ENCODE data around the gene ITGB2.
"Not testable (repeated sequence)": the region's sequence is repeated elsewhere in the genome, so short reads cannot be mapped to it uniquely, and the experiment has no call there.

The ITGB2 gene

DNA sequence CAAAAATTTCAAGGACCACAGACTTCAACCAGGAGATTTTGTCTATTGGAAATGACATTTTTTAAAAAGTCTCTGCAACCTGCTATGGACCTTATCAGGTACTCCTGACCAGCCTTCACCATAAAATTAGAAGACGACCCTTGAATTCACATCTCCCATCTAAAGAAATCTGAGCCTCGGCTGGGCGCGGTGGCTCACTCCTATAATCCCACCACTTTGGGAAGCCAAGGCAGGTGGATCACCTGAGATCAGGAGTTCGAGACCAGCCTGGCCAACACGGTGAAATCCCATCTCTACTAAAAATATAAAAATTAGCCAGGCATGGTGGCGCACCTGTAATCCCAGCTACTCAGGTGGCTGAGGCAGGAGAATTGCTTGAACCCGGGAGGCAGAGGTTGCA, 41.5 kb downstream of the ITGB2 start:
- not testable (repeated sequence) for DNase-seq

DNA sequence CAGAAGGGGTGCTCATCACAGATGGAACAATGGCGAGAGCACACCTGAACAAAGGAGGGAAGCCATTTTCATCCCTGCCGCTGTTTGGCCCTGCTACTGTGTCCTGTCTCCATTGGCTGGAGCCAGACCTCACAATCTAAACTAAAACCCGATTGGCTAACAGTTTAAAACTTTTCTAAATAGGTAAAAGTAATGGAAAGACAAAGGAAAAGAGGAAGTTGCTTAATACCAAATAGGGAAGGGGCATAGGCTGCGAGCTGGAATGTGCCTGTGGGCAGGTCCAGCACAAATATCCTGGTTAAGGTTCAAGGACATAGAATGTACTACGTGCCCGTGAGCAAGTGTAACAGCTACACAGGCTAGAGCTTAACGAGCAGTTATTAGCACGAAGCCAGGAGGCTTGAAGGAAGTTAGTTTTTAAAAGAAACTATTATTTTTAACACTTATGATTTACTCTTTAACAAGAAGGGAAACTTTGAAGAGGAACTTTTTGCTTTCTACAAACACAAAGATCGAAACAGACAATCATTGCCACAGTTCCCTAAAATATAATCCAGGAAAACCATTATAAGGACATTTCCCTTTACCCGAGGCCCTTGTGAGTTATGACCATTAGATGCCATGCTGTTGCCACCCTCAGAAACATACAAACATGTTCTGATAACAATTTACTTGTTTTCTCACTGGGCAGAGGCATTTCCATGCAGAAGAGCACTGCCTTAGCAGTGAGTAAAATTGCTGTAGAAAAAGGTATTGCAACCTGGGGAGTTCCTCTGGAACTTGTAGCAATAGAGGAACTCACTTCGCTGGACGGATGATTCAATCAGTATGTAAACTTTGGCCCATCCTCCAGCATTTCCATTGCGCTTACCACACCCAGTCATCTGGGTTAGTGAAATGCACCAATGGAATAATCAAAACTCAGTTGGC, 42.4 kb downstream of the ITGB2 start:
- no peak for DNase-seq

DNA sequence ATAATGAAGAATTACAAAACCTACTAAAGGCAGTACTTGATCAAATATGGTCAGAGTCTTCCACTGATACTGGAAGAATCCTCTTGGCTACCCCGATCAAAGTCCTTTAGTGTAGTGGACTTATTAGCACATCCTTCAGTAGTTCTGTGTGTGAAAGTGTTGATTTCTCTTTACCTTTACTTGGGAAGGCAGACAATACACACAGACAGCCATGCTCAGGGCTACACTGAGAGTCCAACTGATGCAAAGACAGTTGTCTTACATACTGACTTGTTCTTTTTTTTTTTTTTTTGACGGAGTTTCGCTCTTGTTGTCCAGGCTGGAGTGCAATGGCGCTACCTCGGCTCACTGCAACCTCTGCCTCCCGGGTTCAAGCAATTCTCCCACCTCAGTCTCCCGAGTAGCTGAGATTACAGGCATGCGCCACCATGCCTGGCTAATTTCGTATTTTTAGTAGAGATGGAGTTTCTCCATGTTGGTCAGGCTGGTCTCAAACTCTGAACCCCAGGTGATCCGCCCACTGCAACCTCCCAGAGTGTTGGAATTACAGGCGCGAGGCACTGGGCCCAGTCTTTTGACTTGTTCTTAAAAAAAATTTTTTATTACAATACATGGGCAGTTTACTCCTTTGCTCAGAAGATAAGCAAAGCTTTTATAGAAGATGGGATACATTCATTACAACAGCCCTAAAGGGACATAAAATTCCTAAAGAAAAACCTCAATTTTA, 43.7 kb downstream of the ITGB2 start:
- DNase-seq, result no peak

DNA sequence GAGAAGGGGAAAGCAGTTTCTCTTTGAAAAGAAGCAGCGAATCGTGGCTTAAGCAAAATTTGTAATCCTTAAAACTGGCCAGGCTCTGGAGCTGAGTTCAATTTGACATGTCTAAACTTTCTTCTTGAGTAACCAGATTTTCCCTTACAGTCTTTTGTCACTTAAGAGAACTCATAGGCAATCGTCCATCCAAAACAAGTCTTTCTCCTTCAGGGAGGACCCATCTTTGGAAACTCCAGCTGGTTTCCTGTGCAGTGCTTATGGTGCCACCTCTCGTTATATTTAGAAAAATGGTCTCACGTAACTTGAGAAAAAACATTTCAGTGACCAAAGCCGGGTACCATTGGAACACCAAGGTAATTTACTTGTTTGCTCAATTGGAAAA, 45.4 kb downstream of the ITGB2 start:
- DNase-seq, result no peak

DNA sequence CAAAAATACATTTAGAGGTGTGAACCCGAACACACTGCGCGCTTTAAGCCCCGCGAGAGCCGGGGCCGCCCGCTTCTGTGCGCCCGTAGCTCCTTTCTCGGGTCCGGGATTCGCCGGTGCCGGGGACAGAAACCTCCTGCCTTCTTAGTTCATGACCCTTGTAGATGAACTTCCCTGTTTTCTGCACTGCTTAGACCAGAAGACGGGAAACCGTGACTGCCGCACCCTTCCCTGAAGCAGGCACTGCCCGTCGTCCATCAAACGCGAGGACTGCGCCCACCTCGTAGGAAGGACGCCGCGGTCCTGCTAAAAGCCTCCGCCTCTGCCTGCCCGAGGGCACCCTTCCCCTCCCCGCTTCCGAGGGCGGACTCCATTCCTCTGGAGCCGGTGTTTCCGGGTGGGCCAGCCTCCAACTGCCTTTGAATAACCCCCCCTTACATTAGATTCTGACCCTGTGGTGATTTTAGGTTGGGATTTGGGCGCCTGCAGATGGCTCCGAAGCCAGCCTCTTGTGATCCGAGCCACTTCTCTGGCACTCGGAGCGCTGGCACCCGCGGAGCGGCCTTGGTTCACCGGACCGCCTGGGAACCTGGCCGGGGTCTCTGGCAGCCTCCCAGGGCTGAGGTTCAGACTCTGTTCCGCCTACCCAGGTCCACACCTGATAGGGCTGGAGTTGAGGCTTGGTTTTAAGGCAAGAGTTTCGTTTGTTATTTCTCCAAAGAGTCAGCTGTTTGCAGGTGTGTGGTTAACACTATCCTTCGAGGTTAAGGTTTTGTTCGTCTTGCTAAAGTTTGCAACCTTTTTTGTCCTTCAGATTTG, 46.0 kb downstream of the ITGB2 start:
- DNase-seq, result no peak

DNA sequence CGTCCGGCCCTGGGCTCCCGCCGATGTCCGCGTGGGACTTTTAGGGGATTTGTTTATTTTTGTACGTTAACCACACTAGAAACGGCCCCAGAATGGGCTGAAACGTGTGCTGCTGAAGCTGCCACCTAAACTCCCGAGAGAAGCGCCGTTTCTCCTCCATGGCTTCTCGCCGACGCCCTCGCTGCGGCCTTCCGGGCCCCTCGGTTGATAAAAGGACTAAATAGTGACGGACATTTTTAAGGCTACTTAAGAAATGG, 46.5 kb downstream of the ITGB2 start:
- DNase-seq, result no peak

DNA sequence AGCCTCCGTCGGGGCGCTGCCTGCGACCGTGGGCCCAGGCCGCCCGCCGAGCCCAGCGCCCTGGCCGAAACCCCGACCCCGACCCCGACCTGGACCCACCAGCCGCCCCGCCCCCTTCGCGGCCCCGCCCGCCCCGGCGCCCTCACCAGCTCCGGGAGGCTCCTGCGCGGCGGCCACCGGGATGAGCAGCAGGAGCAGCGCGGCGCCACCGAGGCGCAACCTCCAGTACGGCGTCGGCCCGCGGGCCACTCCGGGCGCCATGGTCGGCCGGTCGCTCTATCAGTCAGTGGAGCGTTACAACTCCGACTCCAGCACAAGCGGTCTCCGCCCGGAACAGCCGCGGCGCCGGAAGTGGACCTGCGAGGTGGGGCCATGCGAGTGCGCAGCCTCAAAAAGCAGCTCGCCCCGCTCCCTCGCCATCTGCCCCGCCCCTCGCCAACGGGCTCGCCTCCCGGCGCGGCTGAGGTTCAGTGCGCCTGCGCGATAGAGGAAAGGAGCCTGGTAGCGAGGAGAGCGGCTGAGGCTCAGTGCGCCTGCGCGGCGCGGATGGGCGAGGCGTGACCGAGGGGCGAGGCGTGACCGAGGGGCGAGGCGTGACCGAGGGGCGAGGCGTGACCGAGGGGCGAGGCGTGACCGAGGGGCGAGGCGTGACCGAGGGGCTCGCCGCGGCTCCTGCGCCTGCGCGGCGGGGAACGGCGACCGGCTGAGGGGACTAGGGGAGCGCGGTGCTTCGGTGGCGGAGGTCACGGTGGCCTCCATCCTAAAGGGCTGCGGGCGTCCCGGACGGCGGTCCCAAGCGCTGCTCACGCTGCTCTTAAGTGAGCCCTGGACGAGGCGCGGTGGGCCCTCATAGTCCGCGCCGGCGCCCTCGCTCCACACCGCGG, 47.1 kb downstream of the ITGB2 start, which contains the start of gene PTTG1IP:
Gene PTTG1IP, minus strand, starts transcription at position 335 of the 884 bp plus-strand sequence. Its CDS starts 74 bp downstream, at position 261.
- peak; percentile 94 for DNase-seq

DNA sequence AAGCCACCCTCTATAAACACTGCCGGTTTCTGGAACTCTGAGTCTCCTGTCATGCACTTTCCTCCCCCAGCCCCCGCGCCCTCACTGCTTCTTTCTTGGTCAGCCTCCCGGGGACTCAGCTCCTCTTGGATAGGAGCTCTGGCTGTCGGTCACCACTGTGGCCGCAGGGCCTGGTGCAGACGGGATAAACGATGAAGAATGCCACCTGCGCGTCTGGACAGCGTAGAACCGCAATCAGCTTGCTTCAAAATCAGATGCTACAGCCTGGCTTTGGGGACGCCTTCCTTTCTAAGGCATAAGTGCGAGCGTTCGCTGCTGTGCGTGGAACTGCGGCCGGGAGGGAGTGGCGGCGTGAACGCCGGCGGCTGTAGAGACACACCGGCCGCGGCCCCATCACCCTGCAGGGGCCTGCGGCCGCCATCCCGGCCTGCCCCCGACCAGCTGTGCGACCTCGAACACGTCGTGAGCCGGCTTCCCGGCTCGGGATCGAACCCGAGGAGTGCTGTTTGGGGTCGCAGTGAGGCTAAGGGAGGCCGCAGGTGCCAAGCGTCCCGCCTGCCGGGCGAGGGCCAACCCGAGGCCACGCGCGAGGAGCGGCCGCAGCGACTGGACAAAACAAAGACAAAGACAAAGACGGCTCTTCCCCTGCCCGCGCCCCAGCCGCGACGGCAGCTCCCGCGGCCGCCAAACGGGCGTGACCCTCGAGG, 47.9 kb downstream of the ITGB2 start:
- DNase-seq, result no peak

DNA sequence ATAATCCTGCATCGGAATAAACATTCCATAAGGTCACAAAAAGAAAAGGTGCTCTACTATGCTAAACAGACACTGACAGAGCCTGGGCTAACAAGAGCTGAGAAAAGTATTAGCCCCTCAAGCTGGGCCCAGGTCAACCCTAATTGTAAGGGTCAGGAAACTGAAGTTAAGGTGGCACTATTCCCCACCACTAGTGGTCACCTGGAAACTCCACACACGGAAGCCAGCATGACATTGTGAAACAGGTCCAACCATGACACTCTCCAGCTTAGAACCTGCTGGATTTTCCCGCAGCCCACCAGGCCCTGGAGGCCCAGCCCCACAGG, 48.4 kb downstream of the ITGB2 start:
- no peak for DNase-seq

DNA sequence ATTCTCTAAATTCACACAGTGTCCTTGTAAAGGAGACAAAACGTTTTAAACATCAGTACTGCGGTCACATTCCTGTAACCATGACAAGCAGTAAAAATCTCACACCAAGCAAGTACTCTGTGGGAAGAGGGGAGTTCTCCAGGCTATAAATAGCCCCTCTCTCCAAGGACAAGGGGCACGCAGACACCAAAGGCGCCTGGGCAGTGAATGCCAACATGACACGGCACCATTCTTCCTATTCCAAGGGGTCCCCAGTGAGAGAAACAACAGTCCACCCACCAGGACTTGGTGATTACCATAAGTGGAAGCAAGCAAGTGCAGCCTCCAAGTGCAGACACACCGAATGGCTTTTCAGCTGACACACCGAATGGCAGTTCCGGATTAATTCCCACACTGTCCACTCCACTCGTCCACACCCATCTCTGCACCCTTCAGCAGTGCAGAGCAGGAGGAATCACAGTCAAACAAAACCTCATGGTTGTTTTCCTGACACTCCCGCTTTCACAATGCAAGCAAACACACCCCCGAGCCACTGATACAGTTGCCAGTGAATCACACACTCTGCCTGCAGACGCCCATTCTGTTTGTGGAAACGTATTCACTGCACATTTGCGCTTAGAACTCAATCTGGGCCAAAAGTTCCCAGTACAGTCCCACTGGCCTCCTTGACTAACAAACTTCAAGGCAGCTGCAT, 49.0 kb downstream of the ITGB2 start:
- DNase-seq, result no peak

DNA sequence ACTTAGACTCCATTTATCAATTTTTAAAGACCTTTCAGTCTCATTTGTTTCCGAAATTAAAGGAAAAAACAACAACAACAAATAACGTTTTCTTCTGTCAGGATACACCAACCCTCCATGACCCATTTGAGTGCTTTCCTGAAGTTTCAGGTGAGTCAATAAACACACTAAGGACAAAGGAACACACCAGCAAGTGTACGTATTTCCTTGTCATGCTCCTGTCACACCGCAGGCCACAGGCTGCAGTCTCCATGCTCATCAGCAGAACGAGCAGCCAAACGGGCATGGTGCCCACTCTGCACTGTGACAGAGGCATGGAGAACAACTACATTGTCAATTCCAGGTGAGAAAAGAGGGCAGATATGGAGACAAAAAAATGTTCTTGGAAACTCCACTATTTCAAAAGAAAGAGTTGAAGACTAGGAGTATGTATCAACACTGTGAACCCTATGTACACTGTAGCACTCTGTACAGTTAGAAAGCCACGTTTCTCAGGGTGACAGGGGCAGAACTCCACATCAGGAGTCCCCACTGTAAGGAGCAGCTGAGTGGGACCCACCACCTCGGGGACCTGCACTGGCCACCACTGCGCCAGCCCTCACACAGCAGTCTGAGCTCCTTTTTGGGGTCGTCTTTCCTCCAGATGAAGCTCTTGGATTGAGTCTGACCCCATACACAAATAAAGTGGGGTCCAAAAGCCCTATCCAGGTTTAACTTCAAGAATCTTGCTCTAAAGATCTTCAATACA, 49.8 kb downstream of the ITGB2 start:
- DNase-seq, result no peak

DNA sequence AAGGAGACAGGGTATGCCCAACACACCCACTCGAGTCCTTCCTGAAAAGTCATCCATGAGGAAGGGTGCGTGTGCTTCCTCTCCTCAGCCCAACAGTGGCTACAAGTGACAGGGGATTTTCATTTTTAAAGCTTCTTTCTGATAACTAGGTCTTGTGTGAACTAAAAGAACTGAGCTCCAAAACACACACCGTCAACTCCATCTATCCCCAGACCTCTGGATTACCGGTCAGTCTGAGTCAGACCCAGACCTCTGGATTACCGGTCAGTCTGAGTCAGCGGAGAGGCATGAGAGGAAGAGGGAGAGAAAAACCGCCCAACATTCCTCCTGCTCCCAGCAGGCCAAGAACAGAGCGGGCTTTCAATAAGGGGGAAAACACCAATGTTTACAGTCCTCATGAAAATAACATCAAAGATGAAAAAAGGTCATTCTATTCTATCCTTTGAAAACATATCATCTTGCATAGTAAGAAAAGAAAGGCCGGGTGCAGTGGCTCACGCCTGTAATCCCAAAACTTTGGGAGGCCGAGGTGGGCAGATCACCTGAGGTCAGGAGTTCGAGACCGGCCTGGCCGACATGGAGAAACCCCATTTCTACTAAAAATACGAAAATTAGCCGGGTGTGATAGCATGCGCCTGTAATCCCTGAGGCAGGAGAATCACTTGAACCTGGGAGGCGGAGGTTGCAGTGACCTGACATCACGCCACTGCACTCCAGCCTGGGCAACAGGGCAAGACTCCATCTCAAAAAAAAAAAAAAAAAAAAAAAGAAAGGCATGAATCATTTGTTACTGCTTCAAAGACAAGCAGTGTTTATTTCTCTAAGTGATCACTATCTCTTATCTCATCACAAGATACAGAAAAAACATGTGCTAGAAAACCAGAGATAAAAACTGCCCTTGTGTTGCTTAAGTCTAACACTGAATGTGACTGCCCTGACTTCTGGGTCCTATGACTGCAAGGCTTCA, 50.6 kb downstream of the ITGB2 start:
- no peak for DNase-seq

DNA sequence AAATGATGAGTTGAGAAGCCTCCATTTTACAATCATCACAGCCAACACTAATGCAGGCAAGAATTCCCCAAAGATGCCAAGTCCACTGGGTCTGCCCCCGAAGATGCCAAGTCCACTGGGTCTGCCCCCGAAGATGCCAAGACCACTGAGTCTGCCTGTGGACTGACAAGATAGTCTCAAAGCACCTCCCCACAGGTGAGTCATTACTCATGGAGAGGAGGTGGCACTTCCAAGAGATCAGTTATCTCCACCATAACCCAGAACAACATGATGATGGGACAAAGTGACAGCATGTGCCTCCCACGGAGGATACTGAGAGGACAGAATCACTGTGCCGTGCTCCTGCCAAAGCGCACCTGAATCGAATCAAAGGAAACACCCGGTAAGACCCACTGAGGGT, 52.0 kb downstream of the ITGB2 start:
- DNase-seq, result no peak

DNA sequence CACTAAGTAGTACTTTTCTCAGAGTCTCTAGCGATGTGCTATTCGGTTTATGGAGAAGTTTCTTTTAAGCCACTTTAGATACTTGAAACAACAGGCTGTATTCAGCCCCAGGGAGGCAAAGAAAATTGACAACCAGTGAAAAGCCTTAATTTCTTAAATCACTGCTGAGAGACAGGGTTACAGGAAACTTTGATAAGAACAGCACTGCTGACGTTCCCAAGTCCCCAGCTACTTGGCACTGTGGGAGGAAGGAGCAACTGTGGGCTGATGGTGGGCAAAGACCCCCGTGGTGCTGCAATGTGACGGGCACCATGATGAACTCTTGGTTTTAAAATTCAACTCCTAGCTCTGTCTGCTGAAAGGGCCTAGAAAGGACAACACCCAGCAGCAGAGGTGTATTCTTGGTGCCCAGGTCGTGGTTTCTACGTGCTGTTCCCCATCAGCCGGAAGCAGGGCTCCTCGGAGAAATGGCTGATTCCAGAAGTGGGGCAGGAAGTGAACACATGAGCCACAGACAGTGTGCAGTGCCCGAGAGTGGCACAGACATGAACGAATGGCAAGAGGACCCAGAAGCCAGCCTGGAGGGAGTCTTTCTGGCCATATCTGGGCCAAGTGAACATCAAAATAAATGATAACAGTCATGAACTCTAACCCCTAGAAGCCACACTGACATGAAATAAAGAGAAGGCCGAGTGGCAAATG, 52.5 kb downstream of the ITGB2 start:
- DNase-seq, result no peak

DNA sequence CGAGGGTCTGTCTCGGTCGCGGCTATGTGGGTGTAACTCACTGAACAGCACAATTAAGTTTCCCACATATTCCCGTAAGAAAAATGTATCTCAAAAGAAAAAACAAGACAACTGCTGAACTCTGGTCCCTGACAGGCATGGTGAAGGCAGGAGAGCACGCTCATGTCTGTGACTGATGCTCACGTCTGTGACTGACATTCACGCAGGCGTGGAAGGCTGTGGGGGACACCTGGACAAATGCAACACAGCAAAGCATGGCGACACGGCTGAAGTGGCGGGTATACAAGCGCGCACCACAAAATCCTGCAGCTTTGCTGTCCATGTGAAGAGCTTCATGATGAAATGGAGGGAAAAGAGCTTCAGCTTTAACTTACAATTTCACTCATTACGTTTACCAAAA, 53.2 kb downstream of the ITGB2 start:
- DNase-seq, result no peak

DNA sequence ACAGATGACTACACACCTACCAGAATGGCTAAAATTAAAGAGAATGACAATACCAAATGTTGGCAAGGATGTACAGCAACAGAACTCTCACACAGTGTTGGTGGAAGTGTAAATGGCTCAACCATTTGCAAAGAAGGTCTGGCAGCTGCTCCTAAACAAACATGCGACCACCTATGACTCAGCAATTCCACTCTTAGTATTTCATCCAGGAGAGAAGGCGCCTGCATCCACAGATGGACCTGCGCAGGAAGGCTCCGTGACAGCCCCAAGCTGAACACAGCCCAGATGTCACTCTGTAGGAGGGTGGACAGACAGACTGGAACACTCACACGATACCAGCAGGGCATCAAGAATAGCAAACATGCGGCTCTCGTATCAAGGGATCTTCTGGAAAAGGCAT, 53.9 kb downstream of the ITGB2 start:
- no peak for DNase-seq

DNA sequence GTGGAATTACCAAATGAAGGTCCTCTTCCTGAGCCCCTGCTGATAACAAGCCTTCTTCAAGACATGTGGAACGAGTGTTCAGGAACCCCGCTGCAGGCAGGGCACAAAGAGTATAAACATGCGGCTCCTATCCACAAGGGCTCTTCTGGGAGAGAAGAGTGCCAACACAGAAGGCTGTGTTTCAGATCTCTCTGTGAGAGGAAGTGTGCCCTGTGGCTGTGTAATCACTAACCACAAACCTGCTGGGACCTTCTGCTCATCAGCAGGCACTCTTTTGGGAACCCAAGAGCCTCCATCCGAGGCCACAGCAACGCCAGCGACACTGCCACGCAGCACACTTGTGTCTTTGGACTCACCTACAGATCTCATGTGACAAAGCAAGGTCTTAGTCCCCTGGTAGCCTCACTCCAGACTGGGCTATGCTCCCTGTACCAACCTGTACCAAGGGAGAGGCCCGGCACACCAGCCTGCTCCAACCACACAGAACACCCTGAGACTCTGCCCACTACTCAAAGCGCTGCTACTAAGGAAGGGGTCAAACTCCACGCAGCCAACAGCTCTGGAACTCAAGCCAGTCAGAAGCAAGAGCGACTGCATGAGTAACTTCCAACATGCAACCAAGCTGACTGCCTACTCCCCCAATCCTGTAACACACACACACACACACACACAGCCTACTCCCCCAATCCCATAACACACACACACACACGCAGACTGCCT, 55.0 kb downstream of the ITGB2 start:
- DNase-seq, result no peak
